K562 (cell line): ENCODE data around the gene SF3B3. TPM values are rescaled to one million over a fixed set of nuclear protein-coding genes. Genes with fewer than 3 reads are reported as not detected.
A peak's percentile ranks its signal among the peaks of the same experiment; 100 is the strongest.

Experiments used
- polyA plus RNA-seq, 8 experiments: library from polyadenylated mRNA; depleted of rRNA in 4 of 8; stranded (reverse) in 5 of 8; unstranded in 3 of 8; fragments of >200 nt; fragmentation: Nextera tagmentation in 2 of 8; fragmentation: Illumina TruSeq in 1 of 8; extraction: Ambion mirVana in 2 of 8; extraction: Trizol in 1 of 8; gene quantifications; 2 replicates each; pipeline versions ENCODE4 v1.2.1 to v1.2.3, GENCODE V29; 2011 to 2014; ENCODE audit warnings: inconsistent platforms in 1 of 8, missing spikeins in 1 of 8
- small RNA-seq: library from RNA; depleted of rRNA; stranded (forward); fragments of <200 nt; gene quantifications from one replicate; pipeline ENCODE3, GENCODE V24; 2014
- total RNA-seq, 7 experiments: library from RNA; depleted of rRNA in 6 of 7; stranded (reverse); fragments of >200 nt in 6 of 7; fragmentation: Illumina TruSeq in 2 of 7; extraction: Trizol in 2 of 7; gene quantifications; 2 replicates each; pipeline versions ENCODE4 v1.2.1 to v1.2.3, GENCODE V29; 2011 to 2021; ENCODE audit warnings: low replicate concordance in 1 of 7

SF3B3 gene
- total and polyA plus RNA-seq, 9 of the 15 experiments (the other 6 are each of a cell fraction or from before 2014, with no cell fraction given) = 98.9 to 546 (median 221) TPM

Small RNAs within 50 kb of the gene (small RNA-seq; reads per million reads assigned to genes)
- 722 reads per million, percentile 99 among the genes with 10 or more reads in this experiment for gene SNORD111
- gene SNORD111B = 97.8 reads per million, percentile 98 among the genes with 10 or more reads in this experiment

Other genes with a start within 250 kb of the SF3B3 start
Only the 7 nearest of the 8 such genes appear.
- 25.8 and 27.2 TPM in 2 replicates for gene DDX19B, start 224.6 kb upstream of the SF3B3 start, total RNA-seq (2014; rRNA removed)
- 19.3 and 23.3 TPM in 2 replicates for gene DDX19B, start 224.6 kb upstream of the SF3B3 start, total RNA-seq (2014; rRNA removed; fragmentation: Illumina TruSeq; extraction: Trizol)
- gene DDX19B, start 224.6 kb upstream of the SF3B3 start, total RNA-seq (2015; rRNA removed; fragmentation: Illumina TruSeq; extraction: Trizol) = 18.5 and 19.6 TPM in 2 replicates
- 19.2 and 20.8 TPM in 2 replicates for gene DDX19B, start 224.6 kb upstream of the SF3B3 start, total RNA-seq (2021)
- 18.9 and 32.1 TPM in 2 replicates for gene DDX19B, start 224.6 kb upstream of the SF3B3 start, polyA plus RNA-seq (2011; rRNA removed)
- 32.9 and 39.9 TPM in 2 replicates for gene DDX19B, start 224.6 kb upstream of the SF3B3 start, polyA plus RNA-seq (2014; fragmentation: Illumina TruSeq; extraction: Trizol)
- 10 to 100 TPM in 1 of 2 experiments, 1 to 10 TPM in 1; 7.0 to 10.6 TPM for gene DDX19B, start 224.6 kb upstream of the SF3B3 start, polyA plus RNA-seq (2014; fragmentation: Nextera tagmentation; extraction: Ambion mirVana)
- gene DDX19B, start 224.6 kb upstream of the SF3B3 start, polyA plus RNA-seq (2014; rRNA removed) = 11.1 and 23.8 TPM in 2 replicates
- gene DDX19A, start 176.9 kb upstream of the SF3B3 start, total RNA-seq (2014; rRNA removed) = 65.6 and 77.8 TPM in 2 replicates
- gene DDX19A, start 176.9 kb upstream of the SF3B3 start, total RNA-seq (2014; rRNA removed; fragmentation: Illumina TruSeq; extraction: Trizol) = 59.9 and 60.2 TPM in 2 replicates
- 65.4 and 68.5 TPM in 2 replicates for gene DDX19A, start 176.9 kb upstream of the SF3B3 start, total RNA-seq (2015; rRNA removed; fragmentation: Illumina TruSeq; extraction: Trizol)
- 50.1 and 55.2 TPM in 2 replicates for gene DDX19A, start 176.9 kb upstream of the SF3B3 start, total RNA-seq (2021)
- gene DDX19A, start 176.9 kb upstream of the SF3B3 start, polyA plus RNA-seq (2011; rRNA removed) = 49.3 and 71.7 TPM in 2 replicates
- gene DDX19A, start 176.9 kb upstream of the SF3B3 start, polyA plus RNA-seq (2014; fragmentation: Illumina TruSeq; extraction: Trizol) = 82.2 and 95.9 TPM in 2 replicates
- 10 to 100 TPM; 27.3 to 57.9 TPM for gene DDX19A, start 176.9 kb upstream of the SF3B3 start, polyA plus RNA-seq (2014; fragmentation: Nextera tagmentation; extraction: Ambion mirVana)
- gene DDX19A, start 176.9 kb upstream of the SF3B3 start, polyA plus RNA-seq (2014; rRNA removed) = 66.4 and 74.9 TPM in 2 replicates
- 75.5 and 95.5 TPM in 2 replicates for gene ST3GAL2, start 84.7 kb upstream of the SF3B3 start, total RNA-seq (2014; rRNA removed)
- gene ST3GAL2, start 84.7 kb upstream of the SF3B3 start, total RNA-seq (2014; rRNA removed; fragmentation: Illumina TruSeq; extraction: Trizol) = 23.7 and 31.8 TPM in 2 replicates
- gene ST3GAL2, start 84.7 kb upstream of the SF3B3 start, total RNA-seq (2015; rRNA removed; fragmentation: Illumina TruSeq; extraction: Trizol) = 48.9 and 53.8 TPM in 2 replicates
- 98.9 and 108 TPM in 2 replicates for gene ST3GAL2, start 84.7 kb upstream of the SF3B3 start, total RNA-seq (2021)
- 34.3 and 40.9 TPM in 2 replicates for gene ST3GAL2, start 84.7 kb upstream of the SF3B3 start, polyA plus RNA-seq (2011; rRNA removed)
- 25.1 and 50.7 TPM in 2 replicates for gene ST3GAL2, start 84.7 kb upstream of the SF3B3 start, polyA plus RNA-seq (2014; fragmentation: Illumina TruSeq; extraction: Trizol)
- gene ST3GAL2, start 84.7 kb upstream of the SF3B3 start, polyA plus RNA-seq (2014; fragmentation: Nextera tagmentation; extraction: Ambion mirVana) = 1 to 10 TPM; 1.5 to 2.4 TPM
- 50.5 and 57.8 TPM in 2 replicates for gene ST3GAL2, start 84.7 kb upstream of the SF3B3 start, polyA plus RNA-seq (2014; rRNA removed)
- gene FCSK, start 69.2 kb upstream of the SF3B3 start, total RNA-seq (2014; rRNA removed) = 12.6 and 15.6 TPM in 2 replicates
- 4.7 and 6.9 TPM in 2 replicates for gene FCSK, start 69.2 kb upstream of the SF3B3 start, total RNA-seq (2014; rRNA removed; fragmentation: Illumina TruSeq; extraction: Trizol)
- 7.4 and 7.7 TPM in 2 replicates for gene FCSK, start 69.2 kb upstream of the SF3B3 start, total RNA-seq (2015; rRNA removed; fragmentation: Illumina TruSeq; extraction: Trizol)
- 18.6 and 19.0 TPM in 2 replicates for gene FCSK, start 69.2 kb upstream of the SF3B3 start, total RNA-seq (2021)
- gene FCSK, start 69.2 kb upstream of the SF3B3 start, polyA plus RNA-seq (2011; rRNA removed) = 13.5 and 22.6 TPM in 2 replicates
- gene FCSK, start 69.2 kb upstream of the SF3B3 start, polyA plus RNA-seq (2014; fragmentation: Illumina TruSeq; extraction: Trizol) = 8.3 and 9.1 TPM in 2 replicates
- 1 to 10 TPM in 1 of 2 experiments, under 1 TPM in 1; 0.92 to 1.1 TPM for gene FCSK, start 69.2 kb upstream of the SF3B3 start, polyA plus RNA-seq (2014; fragmentation: Nextera tagmentation; extraction: Ambion mirVana)
- gene FCSK, start 69.2 kb upstream of the SF3B3 start, polyA plus RNA-seq (2014; rRNA removed) = 15.1 and 19.9 TPM in 2 replicates
- 43.2 and 59.0 TPM in 2 replicates for gene COG4, start 262 bp upstream of the SF3B3 start, total RNA-seq (2014; rRNA removed)
- 39.5 and 44.4 TPM in 2 replicates for gene COG4, start 262 bp upstream of the SF3B3 start, total RNA-seq (2014; rRNA removed; fragmentation: Illumina TruSeq; extraction: Trizol)
- 41.2 and 42.6 TPM in 2 replicates for gene COG4, start 262 bp upstream of the SF3B3 start, total RNA-seq (2015; rRNA removed; fragmentation: Illumina TruSeq; extraction: Trizol)
- 66.7 and 69.8 TPM in 2 replicates for gene COG4, start 262 bp upstream of the SF3B3 start, total RNA-seq (2021)
- gene COG4, start 262 bp upstream of the SF3B3 start, polyA plus RNA-seq (2011; rRNA removed) = 69.2 and 73.9 TPM in 2 replicates
- gene COG4, start 262 bp upstream of the SF3B3 start, polyA plus RNA-seq (2014; fragmentation: Illumina TruSeq; extraction: Trizol) = 44.2 and 48.9 TPM in 2 replicates
- gene COG4, start 262 bp upstream of the SF3B3 start, polyA plus RNA-seq (2014; fragmentation: Nextera tagmentation; extraction: Ambion mirVana) = 10 to 100 TPM; 13.7 to 37.4 TPM
- 49.1 and 55.9 TPM in 2 replicates for gene COG4, start 262 bp upstream of the SF3B3 start, polyA plus RNA-seq (2014; rRNA removed)
- gene IL34, start 122.7 kb downstream of the SF3B3 start, total RNA-seq (2014; rRNA removed) = 0.20 TPM in 1 of 2 replicates, not detected in the other
- gene IL34, start 122.7 kb downstream of the SF3B3 start, total RNA-seq (2014; rRNA removed; fragmentation: Illumina TruSeq; extraction: Trizol) = not detected in 2 replicates
- gene IL34, start 122.7 kb downstream of the SF3B3 start, total RNA-seq (2015; rRNA removed; fragmentation: Illumina TruSeq; extraction: Trizol) = 0.18 TPM in 1 of 2 replicates, not detected in the other
- 0.25 TPM in 1 of 2 replicates, not detected in the other for gene IL34, start 122.7 kb downstream of the SF3B3 start, total RNA-seq (2021)
- 0.10 TPM in 1 of 2 replicates, not detected in the other for gene IL34, start 122.7 kb downstream of the SF3B3 start, polyA plus RNA-seq (2011; rRNA removed)
- 0.58 TPM in 1 of 2 replicates, not detected in the other for gene IL34, start 122.7 kb downstream of the SF3B3 start, polyA plus RNA-seq (2014; fragmentation: Illumina TruSeq; extraction: Trizol)
- not detected for gene IL34, start 122.7 kb downstream of the SF3B3 start, polyA plus RNA-seq (2014; fragmentation: Nextera tagmentation; extraction: Ambion mirVana)
- gene IL34, start 122.7 kb downstream of the SF3B3 start, polyA plus RNA-seq (2014; rRNA removed) = 0.07 and 0.18 TPM in 2 replicates
- gene MTSS2, start 162.2 kb downstream of the SF3B3 start, total RNA-seq (2014; rRNA removed) = 15.4 and 22.4 TPM in 2 replicates
- 4.8 and 9.1 TPM in 2 replicates for gene MTSS2, start 162.2 kb downstream of the SF3B3 start, total RNA-seq (2014; rRNA removed; fragmentation: Illumina TruSeq; extraction: Trizol)
- 20.6 and 24.2 TPM in 2 replicates for gene MTSS2, start 162.2 kb downstream of the SF3B3 start, total RNA-seq (2015; rRNA removed; fragmentation: Illumina TruSeq; extraction: Trizol)
- 51.2 and 60.3 TPM in 2 replicates for gene MTSS2, start 162.2 kb downstream of the SF3B3 start, total RNA-seq (2021)
- 16.9 and 21.5 TPM in 2 replicates for gene MTSS2, start 162.2 kb downstream of the SF3B3 start, polyA plus RNA-seq (2011; rRNA removed)
- gene MTSS2, start 162.2 kb downstream of the SF3B3 start, polyA plus RNA-seq (2014; fragmentation: Illumina TruSeq; extraction: Trizol) = 36.2 and 45.7 TPM in 2 replicates
- gene MTSS2, start 162.2 kb downstream of the SF3B3 start, polyA plus RNA-seq (2014; fragmentation: Nextera tagmentation; extraction: Ambion mirVana) = under 1 TPM; 0.11 to 0.32 TPM
- gene MTSS2, start 162.2 kb downstream of the SF3B3 start, polyA plus RNA-seq (2014; rRNA removed) = 31.1 and 46.9 TPM in 2 replicates